ENCODE measurements around the gene RRAS.

Gene RRAS

GRCh38 chr19:49653466-49653806, 13.5 kb upstream of the RRAS start:
- TF ChIP-seq CTCF (IDR thresholded peaks at IDR 0.05), result no peak
- no peak for DNase-seq (ENCODE audit: low spot score)
- H3K4me3 ChIP-seq, result no peak overlapping the region
- H3K27ac ChIP-seq, result no peak overlapping the region

GRCh38 chr19:49652551-49653465, 12.9 kb upstream of the RRAS start:
- Histone ChIP-seq H3K4me3 (no peak overlapping the region), H3K27ac (no peak overlapping the region)
- no peak for TF ChIP-seq CTCF (IDR thresholded peaks at IDR 0.05)
- no peak for DNase-seq (ENCODE audit: low spot score)

- Histone ChIP-seq H3K4me3 (no peak overlapping the region), H3K27ac (no peak overlapping the region)
- no peak for TF ChIP-seq CTCF (IDR thresholded peaks at IDR 0.05)
- no peak for DNase-seq (ENCODE audit: low spot score)
These were observed 12.0 kb upstream of the RRAS start for GRCh38 chr19:49651820-49652550.

- TF ChIP-seq CTCF (IDR thresholded peaks at IDR 0.05), result no peak
- no peak overlapping the region for H3K27ac ChIP-seq
These were observed 11.3 kb upstream of the RRAS start for GRCh38 chr19:49651029-49651819.

GRCh38 chr19:49646586-49646985, 6.6 kb upstream of the RRAS start:
- Histone ChIP-seq H3K27ac (no peak overlapping the region), H3K4me3 (no peak overlapping the region)
- TF ChIP-seq CTCF (IDR thresholded peaks at IDR 0.05), result no peak
- DNase-seq (ENCODE audit: low spot score), result no peak

More at GRCh38 chr19:49651029-49651819, 11.3 kb upstream of the RRAS start:
- H3K4me3 ChIP-seq, result no peak overlapping the region
- no peak for DNase-seq (ENCODE audit: low spot score)

- TF ChIP-seq CTCF (IDR thresholded peaks at IDR 0.05), result no peak
- H3K27ac ChIP-seq, result no peak overlapping the region
- no peak for DNase-seq (ENCODE audit: low spot score)
- no peak overlapping the region for H3K4me3 ChIP-seq
These were observed 6.1 kb upstream of the RRAS start for GRCh38 chr19:49645995-49646394.

All from coronary artery (tissue), 2 donors.